Superior temporal gyrus (tissue), 1 donor: Measurements from ENCODE around the gene TBC1D24.

Experiments used
- DNase-seq: peaks from one replicate; pipeline ENCODE4 v3.0.0-alpha.2; 2016; ENCODE audit errors: extremely low spot score

TBC1D24 gene

GRCh38 chr16:2482708-2483534 is 8.0 kb downstream of the TBC1D24 start:
- peak; percentile 73 for DNase-seq

DNA sequence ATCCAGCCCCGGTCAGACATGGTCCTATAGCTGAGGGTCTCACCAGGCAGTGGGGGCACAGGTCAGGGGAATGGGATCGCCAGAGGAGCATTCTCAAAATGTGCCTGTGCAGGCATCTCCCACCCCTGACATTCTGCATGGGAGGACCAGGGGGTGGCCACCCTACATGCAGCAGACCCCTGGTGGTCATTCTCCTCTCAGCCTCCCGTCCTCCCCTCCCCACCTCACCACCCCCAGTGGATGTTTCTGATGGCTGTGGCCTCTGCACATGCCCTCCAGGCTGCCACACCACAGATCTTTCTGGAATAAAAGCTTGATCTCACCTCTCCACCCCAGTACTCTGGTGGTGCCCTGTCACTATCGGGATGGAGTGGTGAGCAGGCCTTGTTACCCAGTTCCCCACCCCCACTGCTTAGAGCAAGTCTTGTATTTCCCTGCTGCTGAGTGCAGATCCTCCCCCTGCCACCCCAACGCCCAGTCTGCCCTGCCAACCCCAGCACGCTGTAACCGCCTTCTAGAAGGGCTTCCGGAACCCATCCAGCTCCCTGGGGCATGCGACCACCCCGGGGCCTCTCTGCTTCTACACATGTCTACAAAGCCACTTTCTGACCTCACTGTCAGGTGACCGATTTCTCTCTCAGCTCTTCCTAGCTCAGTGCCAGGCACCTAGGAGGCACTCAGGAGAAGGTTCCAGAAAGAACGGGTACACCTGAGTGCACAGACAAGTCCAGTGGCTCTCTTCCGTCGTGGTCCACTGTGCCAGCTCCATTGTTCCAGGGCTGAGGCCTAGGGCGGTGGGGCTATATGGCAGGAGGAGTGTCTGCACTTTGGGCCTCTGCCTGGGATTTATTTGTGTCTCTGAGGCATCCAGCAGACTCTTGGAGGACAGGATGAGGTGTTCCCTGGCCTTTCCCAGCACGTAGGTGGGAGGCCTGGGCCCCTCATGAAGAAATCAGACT is 9.3 kb downstream of the TBC1D24 start:
- no peak for DNase-seq

DNA sequence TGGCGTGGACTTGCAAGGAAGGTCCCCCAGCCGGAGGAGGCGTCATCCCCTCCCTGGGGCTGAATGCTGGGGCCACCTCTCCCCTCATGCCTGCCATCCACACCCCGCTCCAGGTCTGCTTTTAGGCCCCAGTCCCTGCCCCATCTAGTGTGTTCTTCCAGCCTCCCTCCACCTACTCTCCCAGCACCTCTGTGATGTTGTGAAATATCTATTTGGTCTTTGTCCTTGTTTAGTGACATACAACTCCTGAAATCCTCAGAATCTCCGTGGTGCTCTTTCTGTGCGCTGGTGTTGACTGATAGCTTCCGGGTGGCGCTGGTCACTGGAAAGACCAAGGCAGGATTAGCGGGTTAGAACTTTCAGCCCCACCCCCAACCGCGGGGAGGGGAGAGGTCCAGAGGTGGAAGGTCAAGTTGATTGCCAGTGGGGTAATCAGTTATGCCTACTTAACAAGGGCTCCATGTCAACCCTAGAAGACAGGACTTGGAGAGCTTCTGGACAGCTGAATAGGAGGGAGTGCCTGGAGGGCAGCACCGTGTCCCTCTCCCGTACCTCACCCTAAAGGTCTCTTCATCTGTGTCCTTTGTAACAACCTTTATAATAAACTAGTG is 10.1 kb downstream of the TBC1D24 start:
- no peak for DNase-seq

DNA sequence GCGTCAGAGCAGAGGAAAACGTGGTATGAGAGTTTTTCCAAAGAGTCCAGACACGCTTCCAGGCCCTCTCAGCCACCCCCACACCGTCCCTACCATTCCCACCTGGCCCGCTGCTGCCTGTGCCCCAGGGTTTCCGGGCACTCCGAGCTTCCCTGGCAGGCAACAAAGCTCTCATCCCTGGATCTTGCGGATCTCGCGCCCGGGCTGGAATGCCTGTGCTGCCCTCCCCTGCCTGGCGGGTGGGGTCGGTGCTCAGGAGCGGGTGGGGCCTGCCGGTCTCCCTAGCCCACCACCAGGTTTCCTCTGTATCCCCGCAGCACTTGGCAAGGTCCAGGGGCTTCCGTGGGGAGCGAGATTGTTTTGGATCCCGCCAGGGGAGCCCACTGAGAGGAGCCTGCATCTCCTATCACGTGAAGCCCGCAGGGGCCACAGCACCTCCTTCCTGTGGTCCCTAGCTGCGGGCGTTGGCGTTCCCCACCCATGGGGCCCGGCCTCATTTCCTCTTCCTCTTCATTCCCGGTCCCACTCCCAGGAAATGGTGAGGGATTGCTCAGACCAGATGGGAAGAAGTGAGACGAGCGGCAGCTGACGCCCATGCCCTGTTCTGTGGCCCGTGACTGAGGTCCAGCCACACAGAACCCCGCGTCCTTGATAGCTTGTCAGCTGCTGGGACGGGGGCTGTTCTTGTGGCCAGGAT is 11.0 kb downstream of the TBC1D24 start:
- DNase-seq: no peak

DNA sequence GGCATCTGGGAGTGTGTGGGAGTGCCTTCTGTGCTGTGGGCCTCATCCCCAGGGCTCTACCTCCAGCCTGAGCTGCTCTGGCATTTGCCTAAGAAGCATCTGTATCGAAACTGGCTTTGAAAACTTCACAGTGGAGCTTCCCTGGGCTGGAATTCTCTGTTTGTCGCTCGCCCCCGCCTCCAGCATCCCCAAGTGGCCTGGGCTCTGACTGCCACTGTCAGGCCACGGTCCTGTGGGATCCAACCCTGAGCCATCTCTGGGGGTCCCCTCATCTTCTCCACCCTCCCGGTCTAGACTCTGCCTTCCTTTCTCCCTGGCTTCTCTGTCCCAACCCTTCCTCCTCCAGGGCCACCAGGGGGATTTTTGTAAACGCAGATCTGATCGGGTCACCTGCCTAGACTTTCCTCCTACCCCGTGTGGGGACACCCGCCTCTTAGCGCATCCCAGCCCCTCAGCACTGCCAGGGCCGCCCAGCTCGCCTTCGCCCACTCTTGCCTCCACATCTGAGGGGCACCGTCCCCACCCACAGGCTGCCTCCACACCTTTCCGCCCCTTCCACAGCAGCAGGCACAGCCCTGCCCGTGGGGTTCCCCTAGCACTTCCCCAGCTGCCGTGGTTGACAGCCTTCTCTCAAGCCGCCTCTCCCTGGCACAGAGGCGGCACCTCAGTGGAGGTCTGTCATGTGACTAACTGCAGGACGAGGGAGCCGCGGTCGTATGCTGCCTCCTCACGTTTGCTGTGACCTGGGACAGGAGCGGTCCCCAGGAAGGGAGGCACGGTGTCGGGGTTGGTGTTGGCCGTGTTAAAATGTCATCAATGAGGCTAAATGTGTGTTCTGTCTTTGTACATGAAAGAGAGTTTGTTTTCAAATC is 12.0 kb downstream of the TBC1D24 start:
- peak; percentile 58 for DNase-seq

DNA sequence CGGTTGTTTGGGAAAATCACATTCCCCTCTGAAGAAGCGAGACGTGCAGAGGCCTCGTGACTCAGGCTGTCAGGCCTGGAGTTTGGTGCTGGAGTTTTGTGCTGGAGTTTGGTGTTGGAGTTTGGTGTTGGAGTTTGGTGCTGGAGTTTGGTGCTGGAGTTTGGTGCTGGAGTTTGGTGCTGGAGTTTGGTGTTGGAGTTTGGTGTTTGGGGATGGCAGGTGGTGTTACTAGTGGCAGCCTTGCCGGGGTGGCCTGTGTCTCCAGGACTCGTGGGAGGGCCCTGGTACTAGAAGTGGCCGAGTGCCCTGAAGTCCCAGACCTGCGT is 12.6 kb downstream of the TBC1D24 start:
- DNase-seq: no peak

DNA sequence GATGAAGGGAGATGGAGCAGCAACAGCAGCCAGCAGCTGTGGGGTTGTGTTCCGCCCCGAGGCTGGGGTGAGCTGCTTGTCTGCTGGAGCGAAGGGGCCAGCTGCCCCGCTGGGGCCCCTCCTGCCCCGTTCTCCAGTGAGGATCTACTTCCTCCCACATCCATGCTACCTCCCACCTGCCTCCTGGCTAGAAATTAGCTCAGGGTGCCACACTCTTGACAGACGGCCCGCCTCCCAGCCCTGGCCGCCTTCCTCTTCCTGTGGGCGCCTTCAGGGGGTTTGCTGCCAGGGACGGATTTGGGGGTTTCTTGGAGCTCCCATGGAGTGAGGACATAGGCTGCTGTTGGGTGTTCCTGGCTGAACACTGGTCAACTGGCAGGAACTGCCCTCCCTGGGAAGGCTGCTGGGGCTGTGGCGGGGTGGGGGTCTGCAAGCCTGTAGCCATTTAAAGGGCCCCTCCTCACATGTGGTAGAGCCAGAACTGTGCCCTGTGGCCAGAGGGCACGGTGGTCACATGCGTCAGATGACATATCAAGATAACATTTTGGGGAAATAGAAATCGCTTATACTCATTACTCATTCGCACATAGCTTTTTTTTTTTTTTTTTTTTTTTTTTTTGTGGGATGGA is 13.1 kb downstream of the TBC1D24 start:
- no peak for DNase-seq

DNA sequence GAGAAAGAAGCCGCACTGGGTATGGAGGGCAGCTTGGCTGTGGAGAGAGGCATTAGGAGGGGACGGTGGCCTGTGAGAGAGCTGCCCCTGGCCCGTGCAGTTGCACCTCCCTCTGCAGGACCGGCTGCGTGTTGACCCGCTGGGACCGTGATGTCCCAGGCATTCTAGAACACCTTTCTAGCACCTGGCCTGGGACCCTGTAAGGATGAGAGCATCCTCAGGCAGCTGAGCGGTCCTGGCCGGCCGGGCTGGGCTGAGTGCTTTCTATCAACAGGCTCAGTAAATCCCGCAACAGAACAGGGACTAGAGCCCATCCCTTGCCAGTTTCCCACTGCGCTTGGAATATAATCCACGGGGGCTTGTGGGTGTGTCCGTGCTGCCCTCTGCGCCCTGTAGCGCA is 14.7 kb downstream of the TBC1D24 start:
- DNase-seq: peak; percentile 5

GRCh38 chr16:2490190-2491105 is 15.5 kb downstream of the TBC1D24 start:
- no peak for DNase-seq

DNA sequence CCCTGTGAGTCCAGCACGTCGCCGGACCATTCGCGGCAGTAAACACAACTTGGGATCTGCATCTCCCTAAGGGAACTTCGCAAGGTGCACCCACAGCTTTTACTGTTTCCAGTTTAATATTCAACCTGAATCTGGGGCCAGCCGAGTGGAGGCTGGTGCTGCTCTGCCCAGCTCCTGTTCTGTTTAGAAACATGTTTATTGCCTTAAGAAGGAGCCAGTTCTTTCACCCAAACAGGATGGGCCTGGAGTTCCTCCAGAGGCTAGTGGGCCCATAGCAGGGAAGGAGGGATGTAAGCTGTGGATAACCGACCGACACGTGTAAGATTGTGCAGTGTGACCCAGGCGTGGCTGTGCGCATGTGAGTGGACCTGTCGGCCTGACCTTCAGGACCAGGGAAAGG is 17.4 kb downstream of the TBC1D24 start:
- no peak for DNase-seq

- DNase-seq: no peak
These were observed 18.7 kb downstream of the TBC1D24 start for GRCh38 chr16:2493605-2494004.

GRCh38 chr16:2494616-2495015 is 19.7 kb downstream of the TBC1D24 start:
- no peak for DNase-seq

DNA sequence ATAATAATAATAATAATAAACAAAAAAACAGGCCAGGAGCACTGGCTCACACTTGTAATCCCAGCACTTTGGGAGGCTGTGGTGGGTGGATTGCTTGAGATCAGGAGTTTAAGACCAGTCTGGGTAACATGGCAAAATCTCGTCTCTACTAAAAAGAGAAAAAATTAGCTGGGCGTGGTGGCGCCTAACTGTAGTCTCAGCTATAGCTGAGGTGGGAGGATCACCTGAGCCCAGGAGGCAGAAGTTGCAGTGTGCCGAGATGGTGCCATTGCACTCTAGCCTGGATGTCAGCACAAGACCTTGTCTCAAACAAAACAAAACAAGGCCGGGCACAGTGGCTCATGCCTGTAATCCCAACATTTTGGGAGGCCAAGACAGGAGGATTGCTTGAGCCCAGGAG is 20.1 kb downstream of the TBC1D24 start:
- no peak for DNase-seq

- DNase-seq: no peak
These were observed 21.5 kb downstream of the TBC1D24 start for GRCh38 chr16:2496223-2497115.

GRCh38 chr16:2497116-2497630 is 22.2 kb downstream of the TBC1D24 start:
- no peak for DNase-seq

- no peak for DNase-seq
These were observed 23.0 kb downstream of the TBC1D24 start for GRCh38 chr16:2497695-2498484.
